Umbilical cord (tissue), 2 donors: Measurements from ENCODE around the gene RNF150. TPM values are rescaled to one million over a fixed set of nuclear protein-coding genes. Genes with fewer than 3 reads are reported as not detected.
"Not testable (repeated sequence)": the region's sequence is repeated elsewhere in the genome, so short reads cannot be mapped to it uniquely, and the experiment has no call there.

Experiments used
- DNase-seq: peaks from one replicate; pipeline ENCODE4 v3.0.0-alpha.2; 2015; ENCODE audit warnings: low spot score
- total RNA-seq: library from RNA; depleted of rRNA; stranded (reverse); fragments of >200 nt; gene quantifications from one replicate; pipeline ENCODE4 v1.2.3, GENCODE V29; 2014; ENCODE audit warnings: low replicate concordance; ENCODE audit not compliant: insufficient read depth

Gene RNF150
- total RNA-seq, 1 donor from 2014 or later: 8.7 TPM

GRCh38 chr4:141078871-141079270, 54.4 kb downstream of the RNF150 start:
- no peak for DNase-seq

- no peak for DNase-seq
Observed at GRCh38 chr4:141077611-141078225, 55.6 kb downstream of the RNF150 start.

GRCh38 chr4:141075553-141075952, 57.7 kb downstream of the RNF150 start:
- DNase-seq: no peak

- no peak for DNase-seq
Observed at GRCh38 chr4:141074098-141074878, 59.0 kb downstream of the RNF150 start.

GRCh38 chr4:141066690-141067089, 66.6 kb downstream of the RNF150 start:
- no peak for DNase-seq

- no peak for DNase-seq
Observed at GRCh38 chr4:141065872-141066271, 67.4 kb downstream of the RNF150 start.

GRCh38 chr4:141062651-141063050, 70.6 kb downstream of the RNF150 start:
- DNase-seq: no peak

GRCh38 chr4:141058591-141059512, 74.4 kb downstream of the RNF150 start:
- no peak for DNase-seq

- no peak for DNase-seq
Observed at GRCh38 chr4:141057582-141057981, 75.7 kb downstream of the RNF150 start.

- no peak for DNase-seq
Observed at GRCh38 chr4:141056473-141056872, 76.8 kb downstream of the RNF150 start.

- no peak for DNase-seq
Observed at GRCh38 chr4:141054446-141054845, 78.8 kb downstream of the RNF150 start.

- DNase-seq: not testable (repeated sequence)
Observed at GRCh38 chr4:141050999-141051398, 82.3 kb downstream of the RNF150 start.

GRCh38 chr4:141047228-141047884, 85.9 kb downstream of the RNF150 start:
- DNase-seq: peak; percentile 85

- peak; percentile 15 for DNase-seq
Observed at GRCh38 chr4:141046255-141046654, 87.0 kb downstream of the RNF150 start.

- DNase-seq: no peak
Observed at GRCh38 chr4:141045848-141046247, 87.4 kb downstream of the RNF150 start.

- DNase-seq: no peak
Observed at GRCh38 chr4:141041021-141041476, 92.2 kb downstream of the RNF150 start.

GRCh38 chr4:141039156-141039555, 94.1 kb downstream of the RNF150 start:
- DNase-seq: no peak

- DNase-seq: no peak
Observed at GRCh38 chr4:141038428-141038827, 94.8 kb downstream of the RNF150 start.

GRCh38 chr4:141037446-141037845, 95.8 kb downstream of the RNF150 start:
- no peak for DNase-seq

- DNase-seq: peak; percentile 79
Observed at GRCh38 chr4:141036786-141037185, 96.5 kb downstream of the RNF150 start.

- peak; percentile 12 for DNase-seq
Observed at GRCh38 chr4:141035920-141036319, 97.3 kb downstream of the RNF150 start.
